ENCODE results near the gene HSPA14. TPM values are rescaled to one million over a fixed set of nuclear protein-coding genes. Genes with fewer than 3 reads are reported as not detected.

The HSPA14 gene, protein sequence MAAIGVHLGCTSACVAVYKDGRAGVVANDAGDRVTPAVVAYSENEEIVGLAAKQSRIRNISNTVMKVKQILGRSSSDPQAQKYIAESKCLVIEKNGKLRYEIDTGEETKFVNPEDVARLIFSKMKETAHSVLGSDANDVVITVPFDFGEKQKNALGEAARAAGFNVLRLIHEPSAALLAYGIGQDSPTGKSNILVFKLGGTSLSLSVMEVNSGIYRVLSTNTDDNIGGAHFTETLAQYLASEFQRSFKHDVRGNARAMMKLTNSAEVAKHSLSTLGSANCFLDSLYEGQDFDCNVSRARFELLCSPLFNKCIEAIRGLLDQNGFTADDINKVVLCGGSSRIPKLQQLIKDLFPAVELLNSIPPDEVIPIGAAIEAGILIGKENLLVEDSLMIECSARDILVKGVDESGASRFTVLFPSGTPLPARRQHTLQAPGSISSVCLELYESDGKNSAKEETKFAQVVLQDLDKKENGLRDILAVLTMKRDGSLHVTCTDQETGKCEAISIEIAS
- polyA plus RNA-seq: 32.3 and 48.1 TPM in 2 replicates
- polyA minus RNA-seq: 20.0 and 20.7 TPM in 2 replicates

DNA sequence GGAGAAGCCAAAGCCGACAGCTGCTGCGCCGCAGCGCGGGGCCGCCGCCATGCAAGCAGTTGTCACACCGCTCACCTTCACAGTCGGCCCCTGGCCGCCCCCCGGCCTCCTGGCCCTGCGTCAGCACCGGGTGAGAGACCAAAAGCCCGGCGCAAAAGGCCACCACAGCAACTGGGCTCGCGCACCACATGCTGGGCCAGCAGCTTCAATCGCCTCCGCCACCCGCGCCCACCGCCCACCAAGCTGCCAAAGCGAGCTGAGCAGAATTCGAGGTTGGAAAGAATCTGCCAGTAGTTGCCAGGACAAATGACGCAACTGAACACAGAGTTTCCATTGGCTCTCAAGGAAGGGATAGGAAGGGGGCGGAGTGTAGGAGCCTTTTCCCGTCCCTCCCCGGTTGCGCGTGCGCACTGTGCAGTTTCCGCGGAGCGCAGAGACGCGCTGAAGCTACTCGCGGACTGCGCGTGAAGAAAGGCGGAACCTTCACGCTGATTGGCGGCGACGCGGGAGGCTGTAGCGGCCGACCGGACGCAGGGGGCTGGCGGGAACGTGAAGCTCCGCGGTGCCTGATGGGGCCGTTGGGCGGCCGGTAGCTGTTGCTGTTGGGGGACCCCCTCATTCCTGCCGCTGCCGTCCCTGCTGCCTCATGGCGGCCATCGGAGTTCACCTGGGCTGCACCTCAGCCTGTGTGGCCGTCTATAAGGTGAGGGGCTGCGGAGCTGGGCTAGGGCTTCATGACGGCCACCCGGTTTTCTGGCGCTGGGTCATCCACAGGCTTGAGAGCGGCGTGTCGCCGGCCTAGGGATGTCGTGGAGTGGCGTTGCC lies at the start of gene HSPA14, which contains the start of the genes CDNF and MSANTD7:
TSS of gene HSPA14 (plus strand) at position 550 of the 825 bp plus-strand sequence. CDS start at position 647, 97 bp downstream.
TSS of gene CDNF (minus strand) at position 281 of the 825 bp plus-strand sequence. CDS start at position 190, 91 bp downstream.
TSS of gene MSANTD7 (plus strand) at position 550 of the 825 bp plus-strand sequence. CDS start 3,979 bp downstream, outside the sequence.
- Histone ChIP-seq H3K9ac (ENCODE audit: low read length) (peak within 1 kb of the TSS; percentile 94), H3K4me2 (ENCODE audit: low read length) (peak within 1 kb of the TSS; percentile 76), H4K20me1 (ENCODE audit: insufficient read depth) (no peaks in the 10 kb centered on the region), H3K9me3 (ENCODE audit: low read length) (no peaks in the 10 kb centered on the region), H3K27ac (ENCODE audit: low read length) (peak within 1 kb of the TSS; percentile 98), H3K27me3 (ENCODE audit: insufficient read depth, low read depth, low read length) (no peaks in the 10 kb centered on the region), H3K4me3 (ENCODE audit: low read length) (peak within 1 kb of the TSS; percentile 96), H3K9me2 (ENCODE audit: insufficient read depth, low read length) (no peaks in the 10 kb centered on the region), H3K36me3 (ENCODE audit: insufficient read depth, low read length) (peaks cover 8% of the 10 kb centered on the region), H3K79me2 (replicated peaks; ENCODE audit: insufficient read depth, low read length) (peaks cover 17% of the 10 kb centered on the region), H3F3A (ENCODE audit: insufficient read depth, low read length, poor library complexity, severe bottlenecking) (peaks cover 7% of the 10 kb centered on the region), H2AFZ (ENCODE audit: low read depth, low read length) (peak within 1 kb of the TSS; percentile 65)
- TF ChIP-seq TAF1 (IDR thresholded peaks at IDR 0.05; ENCODE audit: low read depth) (no peak), RAD21 (conservative IDR thresholded peaks at IDR 0.05) (peak; percentile 69), EZH2 (IDR thresholded peaks at IDR 0.05; ENCODE audit: borderline replicate concordance, insufficient read depth, low read length, poor library complexity, severe bottlenecking) (no peak), MXI1 (conservative IDR thresholded peaks at IDR 0.05; ENCODE audit: poor library complexity, severe bottlenecking) (peak; percentile 80), SMC3 (conservative IDR thresholded peaks at IDR 0.05; ENCODE audit: poor library complexity) (peak; percentile 72), EP300 (conservative IDR thresholded peaks at IDR 0.05; ENCODE audit: poor library complexity, severe bottlenecking) (peak; percentile 82), REST (IDR thresholded peaks at IDR 0.05; ENCODE audit: borderline replicate concordance) (peak; percentile 53), POLR2AphosphoS5 (IDR thresholded peaks at IDR 0.05) (peak; percentile 95)
- TF ChIP-seq, protein P1, sequence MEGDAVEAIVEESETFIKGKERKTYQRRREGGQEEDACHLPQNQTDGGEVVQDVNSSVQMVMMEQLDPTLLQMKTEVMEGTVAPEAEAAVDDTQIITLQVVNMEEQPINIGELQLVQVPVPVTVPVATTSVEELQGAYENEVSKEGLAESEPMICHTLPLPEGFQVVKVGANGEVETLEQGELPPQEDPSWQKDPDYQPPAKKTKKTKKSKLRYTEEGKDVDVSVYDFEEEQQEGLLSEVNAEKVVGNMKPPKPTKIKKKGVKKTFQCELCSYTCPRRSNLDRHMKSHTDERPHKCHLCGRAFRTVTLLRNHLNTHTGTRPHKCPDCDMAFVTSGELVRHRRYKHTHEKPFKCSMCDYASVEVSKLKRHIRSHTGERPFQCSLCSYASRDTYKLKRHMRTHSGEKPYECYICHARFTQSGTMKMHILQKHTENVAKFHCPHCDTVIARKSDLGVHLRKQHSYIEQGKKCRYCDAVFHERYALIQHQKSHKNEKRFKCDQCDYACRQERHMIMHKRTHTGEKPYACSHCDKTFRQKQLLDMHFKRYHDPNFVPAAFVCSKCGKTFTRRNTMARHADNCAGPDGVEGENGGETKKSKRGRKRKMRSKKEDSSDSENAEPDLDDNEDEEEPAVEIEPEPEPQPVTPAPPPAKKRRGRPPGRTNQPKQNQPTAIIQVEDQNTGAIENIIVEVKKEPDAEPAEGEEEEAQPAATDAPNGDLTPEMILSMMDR (IDR thresholded peaks at IDR 0.05; ENCODE audit: poor library complexity, severe bottlenecking): peak; percentile 29

- no peak overlapping the region for H3K4me3 ChIP-seq (ENCODE audit: low read length)
- H3K79me2 ChIP-seq (replicated peaks; ENCODE audit: insufficient read depth, low read length): no peaks in the 10 kb centered on the region
- H3K9me3 ChIP-seq (ENCODE audit: low read length): no peaks in the 10 kb centered on the region
- no peak overlapping the region for H3K4me2 ChIP-seq (ENCODE audit: low read length)
- no peak overlapping the region for H2AFZ ChIP-seq (ENCODE audit: low read depth, low read length)
- H3K27ac ChIP-seq (ENCODE audit: low read length): no peak overlapping the region
- H3K27me3 ChIP-seq (ENCODE audit: insufficient read depth, low read depth, low read length): no peaks in the 10 kb centered on the region
- TF ChIP-seq REST (IDR thresholded peaks at IDR 0.05; ENCODE audit: borderline replicate concordance) (no peak), EZH2 (IDR thresholded peaks at IDR 0.05; ENCODE audit: borderline replicate concordance, insufficient read depth, low read length, poor library complexity, severe bottlenecking) (no peak), MXI1 (conservative IDR thresholded peaks at IDR 0.05; ENCODE audit: poor library complexity, severe bottlenecking) (no peak), TAF1 (IDR thresholded peaks at IDR 0.05; ENCODE audit: low read depth) (no peak), RAD21 (conservative IDR thresholded peaks at IDR 0.05) (no peak), POLR2AphosphoS5 (IDR thresholded peaks at IDR 0.05) (no peak), SMC3 (conservative IDR thresholded peaks at IDR 0.05; ENCODE audit: poor library complexity) (no peak), EP300 (conservative IDR thresholded peaks at IDR 0.05; ENCODE audit: poor library complexity, severe bottlenecking) (no peak)
- TF ChIP-seq, protein P1 (IDR thresholded peaks at IDR 0.05; ENCODE audit: poor library complexity, severe bottlenecking): no peak
- no peaks in the 10 kb centered on the region for H3K36me3 ChIP-seq (ENCODE audit: insufficient read depth, low read length)
- H4K20me1 ChIP-seq (ENCODE audit: insufficient read depth): no peaks in the 10 kb centered on the region
- no peak overlapping the region for H3K9ac ChIP-seq (ENCODE audit: low read length)
- no peaks in the 10 kb centered on the region for H3K9me2 ChIP-seq (ENCODE audit: insufficient read depth, low read length)
- H3F3A ChIP-seq (ENCODE audit: insufficient read depth, low read length, poor library complexity, severe bottlenecking): no peaks in the 10 kb centered on the region
These were observed 39.5 kb upstream of the HSPA14 start for GRCh38 chr10:14798636-14799035.

All from neural cell (in vitro differentiated cells).